Mesendoderm (in vitro differentiated cells): ENCODE data around the gene FXYD5.

Experiments used
- DNase-seq: peaks from one replicate; pipeline ENCODE4 v3.0.0; 2013
- H2AK5ac ChIP-seq: 2 replicates; pipeline ENCODE4 v1.6.1; 2013; ENCODE audit warnings: low read length, inconsistent platforms
- H2BK120ac ChIP-seq: 2 replicates; pipeline ENCODE4 v1.6.1; 2013; ENCODE audit warnings: low read depth, mild to moderate bottlenecking, low read length, moderate library complexity, mixed read lengths
- H2BK15ac ChIP-seq: replicated peaks from 2 replicates; pipeline ENCODE4 v1.6.1; 2013; ENCODE audit warnings: low read depth, mild to moderate bottlenecking, moderate library complexity
- H2BK5ac ChIP-seq: 2 replicates; pipeline ENCODE4 v1.6.1; 2013; ENCODE audit warnings: low read length, inconsistent platforms
- H3K18ac ChIP-seq: 2 replicates; pipeline ENCODE4 v1.6.1; 2013; ENCODE audit warnings: mild to moderate bottlenecking, low read length, mixed read lengths
- H3K23ac ChIP-seq: one replicate; pipeline ENCODE4 v1.6.1; 2013; ENCODE audit warnings: low read length
- H3K27ac ChIP-seq: 2 replicates; pipeline ENCODE4 v1.5.1; 2013; ENCODE audit warnings: low read depth, mild to moderate bottlenecking, inconsistent platforms, low read length, moderate library complexity
- H3K27me3 ChIP-seq: 2 replicates; pipeline ENCODE4 v1.6.1; 2013; ENCODE audit warnings: low read length, control low read depth, mild to moderate bottlenecking, inconsistent platforms; ENCODE audit not compliant: insufficient read depth, poor library complexity
- H3K36me3 ChIP-seq: 2 replicates; pipeline ENCODE4 v1.6.1; 2013; ENCODE audit warnings: low read length, inconsistent platforms; ENCODE audit not compliant: control insufficient read depth, insufficient read depth
- H3K4ac ChIP-seq: one replicate; pipeline ENCODE4 v1.6.1; 2013; ENCODE audit warnings: low read depth, mild to moderate bottlenecking, low read length, moderate library complexity
- H3K4me1 ChIP-seq: 2 replicates; pipeline ENCODE4 v1.6.1; 2013; ENCODE audit warnings: low read depth, low read length, inconsistent platforms; ENCODE audit not compliant: control insufficient read depth
- H3K4me2 ChIP-seq: 2 replicates; pipeline ENCODE4 v1.6.1; 2013; ENCODE audit warnings: low read length
- H3K4me3 ChIP-seq: 2 replicates; pipeline ENCODE4 v1.5.1; 2013; ENCODE audit warnings: mild to moderate bottlenecking, low read length
- H3K56ac ChIP-seq: one replicate; pipeline ENCODE4 v1.6.1; 2013; ENCODE audit warnings: low read length
- H3K79me1 ChIP-seq: 2 replicates; pipeline ENCODE4 v1.6.1; 2013; ENCODE audit warnings: low read length, inconsistent platforms
- H3K79me2 ChIP-seq: 2 replicates; pipeline ENCODE4 v1.6.1; 2013; ENCODE audit warnings: mild to moderate bottlenecking, low read length; ENCODE audit not compliant: control insufficient read depth, insufficient read depth
- H3K9ac ChIP-seq: 2 replicates; pipeline ENCODE4 v1.6.1; 2013; ENCODE audit warnings: low read length, inconsistent platforms
- H4K5ac ChIP-seq: one replicate; pipeline ENCODE4 v1.6.1; 2013; ENCODE audit warnings: low read length
- H4K8ac ChIP-seq: one replicate; pipeline ENCODE4 v1.6.1; 2013; ENCODE audit warnings: low read depth, mild to moderate bottlenecking, control low read depth, low read length, moderate library complexity
- WGBS: extraction: QIAGEN DNeasy Blood & Tissue Kit; methylation state at CpG from one replicate; pipeline ENCODE4 v1.1.7; 2013; ENCODE audit warnings: low lambda C conversion rate, missing lambda C conversion rate; ENCODE audit not compliant: insufficient coverage; ENCODE audit errors: extremely low coverage; 5-methylcytosine and 5-hydroxymethylcytosine counted together

FXYD5 gene

GRCh38 chr19:35204799-35205732 is 50.5 kb downstream of the FXYD5 start:
- Histone ChIP-seq H3K4me2 (no peak overlapping the region), H3K79me2 (no peaks in the 10 kb centered on the region), H3K27me3 (no peaks in the 10 kb centered on the region), H3K18ac (no peak overlapping the region), H2BK5ac (no peak overlapping the region), H2BK15ac (no peak overlapping the region), H3K79me1 (no peaks in the 10 kb centered on the region), H2BK120ac (no peak overlapping the region), H2AK5ac (no peak overlapping the region), H3K36me3 (no peaks in the 10 kb centered on the region), H4K5ac (no peak overlapping the region), H3K27ac (no peak overlapping the region), H3K56ac (peak overlapping the region; percentile 65), H3K9ac (no peak overlapping the region), H3K4me3 (no peak overlapping the region), H3K23ac (no peak overlapping the region), H3K4ac (peak overlapping the region; percentile 5), H4K8ac (no peak overlapping the region), H3K4me1 (peaks cover 8% of the 10 kb centered on the region)
- WGBS = no CpG with 5 or more reads among the region's 13 CpGs
- DNase-seq = no peak

- no peak overlapping the region for H4K8ac ChIP-seq
- H2BK15ac ChIP-seq = no peak overlapping the region
- H3K9ac ChIP-seq = no peak overlapping the region
- peaks cover 8% of the 10 kb centered on the region for H3K4me1 ChIP-seq
- H2AK5ac ChIP-seq = no peak overlapping the region
- no peak overlapping the region for H3K23ac ChIP-seq
- no peak overlapping the region for H2BK120ac ChIP-seq
- H3K27me3 ChIP-seq = no peaks in the 10 kb centered on the region
- H3K27ac ChIP-seq = no peak overlapping the region
- H4K5ac ChIP-seq = no peak overlapping the region
- H3K4me2 ChIP-seq = no peak overlapping the region
- peak overlapping the region; percentile 65 for H3K56ac ChIP-seq
- H2BK5ac ChIP-seq = no peak overlapping the region
- no peak overlapping the region for H3K18ac ChIP-seq
- no peak for DNase-seq
- H3K4me3 ChIP-seq = no peak overlapping the region
- WGBS = no CpG with 5 or more reads among the region's 6 CpGs
- no peaks in the 10 kb centered on the region for H3K36me3 ChIP-seq
- no peaks in the 10 kb centered on the region for H3K79me1 ChIP-seq
- no peak overlapping the region for H3K4ac ChIP-seq
- H3K79me2 ChIP-seq = no peaks in the 10 kb centered on the region
These were observed 51.3 kb downstream of the FXYD5 start for GRCh38 chr19:35205733-35206323.

- DNase-seq = no peak
- peaks cover 8% of the 10 kb centered on the region for H3K4me1 ChIP-seq
- WGBS = no CpG with 5 or more reads among the region's 5 CpGs
- no peak overlapping the region for H3K4me3 ChIP-seq
- H3K79me1 ChIP-seq = no peaks in the 10 kb centered on the region
- no peak overlapping the region for H4K5ac ChIP-seq
- no peak overlapping the region for H2BK15ac ChIP-seq
- no peak overlapping the region for H4K8ac ChIP-seq
- H3K79me2 ChIP-seq = no peaks in the 10 kb centered on the region
- H3K36me3 ChIP-seq = no peaks in the 10 kb centered on the region
- H3K18ac ChIP-seq = no peak overlapping the region
- H2AK5ac ChIP-seq = no peak overlapping the region
- H3K56ac ChIP-seq = no peak overlapping the region
- H3K4ac ChIP-seq = no peak overlapping the region
- no peak overlapping the region for H3K4me2 ChIP-seq
- H3K27ac ChIP-seq = no peak overlapping the region
- H2BK120ac ChIP-seq = no peak overlapping the region
- H3K27me3 ChIP-seq = no peaks in the 10 kb centered on the region
- H2BK5ac ChIP-seq = no peak overlapping the region
- no peak overlapping the region for H3K23ac ChIP-seq
- H3K9ac ChIP-seq = no peak overlapping the region
These were observed 51.8 kb downstream of the FXYD5 start for GRCh38 chr19:35206379-35206778.

DNA sequence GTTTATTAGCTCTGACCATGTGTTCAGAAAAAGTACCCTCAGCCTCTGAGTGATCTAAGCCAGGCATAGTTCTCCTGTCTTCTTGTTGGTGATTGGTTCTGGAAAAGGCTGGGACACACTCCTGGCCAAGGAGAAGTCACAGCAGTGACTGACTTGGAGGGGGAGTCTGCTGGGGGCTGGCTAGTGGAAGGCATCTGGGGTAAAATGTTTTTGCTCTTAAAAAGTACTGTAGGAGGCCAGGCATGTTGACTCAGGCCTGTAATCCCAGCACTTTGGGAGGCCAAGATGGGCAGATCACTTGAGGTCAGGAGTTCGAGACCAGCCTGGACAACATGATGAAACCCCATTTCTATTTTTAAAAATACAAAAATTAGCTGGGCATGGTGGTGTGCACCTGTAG is 52.3 kb downstream of the FXYD5 start:
- H3K4me2 ChIP-seq = no peak overlapping the region
- H2AK5ac ChIP-seq = no peak overlapping the region
- no CpG with 5 or more reads among the region's 1 CpG for WGBS

GRCh38 chr19:35207391-35207871 is 52.9 kb downstream of the FXYD5 start:
- H3K4me2 ChIP-seq = no peak overlapping the region

More for the DNA sequence above, 52.3 kb downstream of the FXYD5 start:
- Histone ChIP-seq H4K8ac (no peak overlapping the region), H3K4ac (no peak overlapping the region), H4K5ac (no peak overlapping the region), H3K4me3 (no peak overlapping the region), H2BK15ac (no peak overlapping the region), H3K79me2 (no peaks in the 10 kb centered on the region), H3K27me3 (no peaks in the 10 kb centered on the region), H3K36me3 (no peaks in the 10 kb centered on the region), H3K23ac (no peak overlapping the region), H3K27ac (no peak overlapping the region), H2BK5ac (no peak overlapping the region), H3K18ac (no peak overlapping the region), H3K4me1 (peaks cover 8% of the 10 kb centered on the region), H3K79me1 (no peaks in the 10 kb centered on the region), H2BK120ac (no peak overlapping the region), H3K56ac (no peak overlapping the region), H3K9ac (no peak overlapping the region)
- no peak for DNase-seq

More at GRCh38 chr19:35207391-35207871, 52.9 kb downstream of the FXYD5 start:
- H3K9ac ChIP-seq = no peak overlapping the region
- peaks cover 8% of the 10 kb centered on the region for H3K4me1 ChIP-seq
- H3K23ac ChIP-seq = no peak overlapping the region
- H3K18ac ChIP-seq = no peak overlapping the region
- no peak overlapping the region for H4K5ac ChIP-seq
- H3K79me1 ChIP-seq = no peaks in the 10 kb centered on the region
- no peak overlapping the region for H2AK5ac ChIP-seq
- no peak overlapping the region for H4K8ac ChIP-seq
- no peak overlapping the region for H2BK120ac ChIP-seq
- no peak overlapping the region for H3K4me3 ChIP-seq
- no peak overlapping the region for H2BK5ac ChIP-seq
- H3K27me3 ChIP-seq = no peaks in the 10 kb centered on the region
- no CpG with 5 or more reads among the region's 8 CpGs for WGBS
- H3K4ac ChIP-seq = no peak overlapping the region
- DNase-seq = no peak
- H3K36me3 ChIP-seq = no peaks in the 10 kb centered on the region
- H2BK15ac ChIP-seq = no peak overlapping the region
- no peaks in the 10 kb centered on the region for H3K79me2 ChIP-seq
- no peak overlapping the region for H3K27ac ChIP-seq
- no peak overlapping the region for H3K56ac ChIP-seq
